CD8-positive, alpha-beta memory T cell (primary cell): Measurements from ENCODE around the gene CCR7. TPM values are rescaled to one million over a fixed set of nuclear protein-coding genes. Genes with fewer than 3 reads are reported as not detected.
A peak's percentile ranks its signal among the peaks of the same experiment; 100 is the strongest.

Experiments used
- CTCF ChIA-PET: fragments of 350-600 bp; sonication (Branson Sonifier 250); formaldehyde crosslinking; loops from one replicate; lab custom pipeline; 2021; ENCODE audit warnings: antibody characterized with exemption; lab: Charles Lee
- POLR2A ChIA-PET: fragments of 350-600 bp; sonication (Branson Sonifier 250); formaldehyde crosslinking; loops from one replicate; lab custom pipeline; 2021; ENCODE audit warnings: antibody characterized with exemption; lab: Charles Lee
- DNase-seq, 5 donors: peaks; one replicate each; pipeline versions ENCODE4 v3.0.0 to v3.0.0-alpha.2; 2020 to 2022; ENCODE audit warnings: mixed read lengths in 1 of 5
- H3K27ac ChIP-seq: one replicate; pipeline ENCODE4 v1.7.0; 2013; ENCODE audit warnings: low read depth, mild to moderate bottlenecking, low read length, moderate library complexity
- H3K27me3 ChIP-seq: 2 replicates; pipeline ENCODE4 v1.7.0; 2013; ENCODE audit warnings: low read length, mild to moderate bottlenecking; ENCODE audit not compliant: insufficient read depth, poor library complexity, severe bottlenecking
- H3K36me3 ChIP-seq: 2 replicates; pipeline ENCODE4 v1.7.0; 2013; ENCODE audit warnings: mild to moderate bottlenecking, low read length, moderate library complexity; ENCODE audit not compliant: insufficient read depth
- H3K4me1 ChIP-seq: 2 replicates; pipeline ENCODE4 v1.7.0; 2013; ENCODE audit warnings: mild to moderate bottlenecking, low read length, moderate library complexity; ENCODE audit not compliant: insufficient read depth
- H3K4me3 ChIP-seq: 2 replicates; pipeline ENCODE4 v1.7.0; 2013; ENCODE audit warnings: mild to moderate bottlenecking, low read length
- H3K9me3 ChIP-seq: 2 replicates; pipeline ENCODE4 v1.7.0; 2013; ENCODE audit warnings: mild to moderate bottlenecking, low read length
- H3K27ac Mint-ChIP-seq, 8 donors: one replicate each; pipeline ENCODE4 v1.8.0; 2020 to 2021; ENCODE audit warnings: mixed read lengths in 8 of 8, mild to moderate bottlenecking in 6 of 8, inconsistent platforms in 3 of 8, moderate library complexity in 3 of 8
- H3K27me3 Mint-ChIP-seq, 2 donors: one replicate each; pipeline ENCODE4 v1.8.0; 2020 to 2021; ENCODE audit warnings: mixed read lengths in 2 of 2, mild to moderate bottlenecking in 1 of 2, moderate library complexity in 1 of 2
- H3K36me3 Mint-ChIP-seq, 3 donors: one replicate each; pipeline ENCODE4 v1.8.0; 2020 to 2021; ENCODE audit warnings: mixed read lengths in 3 of 3, inconsistent platforms in 1 of 3, mild to moderate bottlenecking in 1 of 3
- H3K4me1 Mint-ChIP-seq, 3 donors: one replicate each; pipeline ENCODE4 v1.8.0; 2020 to 2021; ENCODE audit warnings: mixed read lengths in 3 of 3, inconsistent platforms in 1 of 3, mild to moderate bottlenecking in 1 of 3
- H3K4me3 Mint-ChIP-seq, 7 donors: one replicate each; pipeline ENCODE4 v1.8.0; 2020 to 2021; ENCODE audit warnings: mixed read lengths in 7 of 7, mild to moderate bottlenecking in 6 of 7, moderate library complexity in 4 of 7, inconsistent platforms in 2 of 7
- H3K9me3 Mint-ChIP-seq, 5 donors: one replicate each; pipeline ENCODE4 v1.8.0; 2020 to 2022; ENCODE audit warnings: mixed read lengths in 5 of 5, mild to moderate bottlenecking in 3 of 5, moderate library complexity in 2 of 5, inconsistent platforms in 1 of 5
- polyA plus RNA-seq: library from polyadenylated mRNA; unstranded; fragments of 300-500 nt; fragmentation: Illumina TruSeq; gene quantifications from one replicate; pipeline ENCODE4 v1.2.3, GENCODE V29; 2021
- total RNA-seq, 2 experiments: library from RNA; stranded (reverse); gene quantifications; one replicate each; pipeline ENCODE4 v1.2.3, GENCODE V29; 2021

The CCR7 gene
- total and polyA plus RNA-seq, 3 experiments from 2014 or later, result 152 to 286 (median 154) TPM

GRCh38 chr17:40608061-40608581, 42.8 kb upstream of the CCR7 start:
- no peaks in the 10 kb centered on the region for H3K27me3 ChIP-seq
- ChIA-PET POLR2A (interaction anchor here (0.7 to 1.3 kb wide), 2 partner anchors 40 to 47 kb away, joined by 3 to 6 read pairs; partner anchors contain the start of gene SMARCE1), CTCF (interaction anchor here (1.1 to 1.5 kb wide), 5 partner anchors 11 to 75 kb away, joined by 3 to 8 read pairs (median 3); no protein-coding TSS in a partner anchor)
- H3K4me3 Mint-ChIP-seq, result peak overlapping the region; percentile 68 to 87 (median 81)
- peak overlapping the region; percentile 48 for H3K4me3 ChIP-seq
- peak in 4 of 5 donors; percentile 27 to 88 (median 80) for DNase-seq
- H3K36me3 ChIP-seq, result no peaks in the 10 kb centered on the region
- peak overlapping the region; percentile 97 to 100 (median 100) for H3K27ac Mint-ChIP-seq
- peaks cover 78 to 99% (median 99%) of the 10 kb centered on the region in 3 donors for H3K4me1 Mint-ChIP-seq
- no peaks in the 10 kb centered on the region for H3K9me3 ChIP-seq
- H3K9me3 Mint-ChIP-seq, result no peaks in the 10 kb centered on the region
- peaks cover 0 to 2% of the 10 kb centered on the region in 2 donors for H3K27me3 Mint-ChIP-seq
- H3K36me3 Mint-ChIP-seq, result no peaks in the 10 kb centered on the region
- peaks cover 99% of the 10 kb centered on the region for H3K4me1 ChIP-seq
- peak overlapping the region; percentile 95 for H3K27ac ChIP-seq

GRCh38 chr17:40607641-40608040, 42.4 kb upstream of the CCR7 start:
- ChIA-PET POLR2A (interaction anchor here (0.7 to 1.3 kb wide), 3 partner anchors 8 to 47 kb away, joined by 3 to 6 read pairs (median 4); partner anchors contain the start of gene SMARCE1), CTCF (interaction anchor here (1.1 to 1.5 kb wide), 5 partner anchors 12 to 74 kb away, joined by 3 to 8 read pairs (median 3); no protein-coding TSS in a partner anchor)
- Histone ChIP-seq H3K27ac (peak overlapping the region; percentile 95), H3K9me3 (no peaks in the 10 kb centered on the region), H3K4me3 (peak overlapping the region; percentile 48), H3K36me3 (no peaks in the 10 kb centered on the region), H3K27me3 (no peaks in the 10 kb centered on the region), H3K4me1 (peaks cover 99% of the 10 kb centered on the region)
- H3K4me1 Mint-ChIP-seq, result peaks cover 78 to 99% (median 99%) of the 10 kb centered on the region in 3 donors
- no peaks in the 10 kb centered on the region for H3K9me3 Mint-ChIP-seq
- H3K36me3 Mint-ChIP-seq, result no peaks in the 10 kb centered on the region
- peaks cover 0 to 4% of the 10 kb centered on the region in 2 donors for H3K27me3 Mint-ChIP-seq
- DNase-seq, result peak in 4 of 5 donors; percentile 32 to 81 (median 70)
- H3K4me3 Mint-ChIP-seq, result peak overlapping the region; percentile 68 to 87 (median 81)
- H3K27ac Mint-ChIP-seq, result peak overlapping the region; percentile 97 to 100 (median 100)

- H3K4me3 Mint-ChIP-seq, result peak overlapping the region in 5 of 7 donors; percentile 74 to 87 (median 81)
- H3K27ac Mint-ChIP-seq, result peak overlapping the region; percentile 97 to 100 (median 100)
- DNase-seq, result no peak
- Histone ChIP-seq H3K36me3 (no peaks in the 10 kb centered on the region), H3K4me3 (peak overlapping the region; percentile 1), H3K27ac (peak overlapping the region; percentile 95), H3K4me1 (peaks cover 100% of the 10 kb centered on the region), H3K27me3 (no peaks in the 10 kb centered on the region), H3K9me3 (no peaks in the 10 kb centered on the region)
- POLR2A ChIA-PET, result interaction anchor here (0.9 to 1.3 kb wide), 2 partner anchors 9 to 46 kb away, joined by 4 to 6 read pairs; no protein-coding TSS in a partner anchor
- H3K9me3 Mint-ChIP-seq, result no peaks in the 10 kb centered on the region
- H3K4me1 Mint-ChIP-seq, result peaks cover 78 to 99% (median 99%) of the 10 kb centered on the region in 3 donors
- no peaks in the 10 kb centered on the region for H3K36me3 Mint-ChIP-seq
- CTCF ChIA-PET, result interaction anchor here (1.3 to 5.0 kb wide), 4 partner anchors 14 to 73 kb away, joined by 3 to 42 read pairs (median 6); partner anchors contain the start of gene CCR7
- H3K27me3 Mint-ChIP-seq, result peaks cover 0 to 4% of the 10 kb centered on the region in 2 donors
Observed at GRCh38 chr17:40606548-40607353, 41.5 kb upstream of the CCR7 start.

GRCh38 chr17:40605306-40605705, 40.0 kb upstream of the CCR7 start:
- peak in 3 of 5 donors; percentile 45 to 80 (median 72) for DNase-seq
- peak overlapping the region; percentile 94 to 100 (median 97) for H3K27ac Mint-ChIP-seq
- H3K27ac ChIP-seq, result no peak overlapping the region
- H3K9me3 ChIP-seq, result no peaks in the 10 kb centered on the region
- POLR2A ChIA-PET, result interaction anchor here (0.6 to 1.3 kb wide), 3 partner anchors 41 to 49 kb away, joined by 3 to 5 read pairs (median 3); no protein-coding TSS in a partner anchor
- H3K4me3 ChIP-seq, result peak overlapping the region; percentile 2
- peaks cover 0 to 4% of the 10 kb centered on the region in 2 donors for H3K27me3 Mint-ChIP-seq
- H3K27me3 ChIP-seq, result no peaks in the 10 kb centered on the region
- no peaks in the 10 kb centered on the region for H3K36me3 Mint-ChIP-seq
- peak overlapping the region; percentile 57 to 74 (median 66) for H3K4me3 Mint-ChIP-seq
- peaks cover 85 to 99% (median 99%) of the 10 kb centered on the region in 3 donors for H3K4me1 Mint-ChIP-seq
- H3K4me1 ChIP-seq, result peaks cover 100% of the 10 kb centered on the region
- H3K9me3 Mint-ChIP-seq, result no peaks in the 10 kb centered on the region
- CTCF ChIA-PET, result interaction anchor here (0.7 to 5.0 kb wide), 4 partner anchors 10 to 43 kb away, joined by 3 to 42 read pairs (median 4); partner anchors contain the start of gene CCR7
- H3K36me3 ChIP-seq, result no peaks in the 10 kb centered on the region

GRCh38 chr17:40604327-40605080, 39.2 kb upstream of the CCR7 start:
- CTCF ChIA-PET, result interaction anchor here (1.0 to 5.0 kb wide), 6 partner anchors 11 to 1063 kb away, joined by 3 to 42 read pairs (median 4); partner anchors contain the start of gene CCR7

GRCh38 chr17:40602445-40603443, 37.5 kb upstream of the CCR7 start:
- Mint-ChIP-seq H3K27ac (peak overlapping the region; percentile 96 to 100 (median 97)), H3K36me3 (peaks cover 0 to 6% (median 0%) of the 10 kb centered on the region in 3 donors), H3K4me3 (peak overlapping the region; percentile 7 to 83 (median 73)), H3K4me1 (peaks cover 84 to 99% (median 99%) of the 10 kb centered on the region in 3 donors), H3K27me3 (peaks cover 0 to 4% of the 10 kb centered on the region in 2 donors), H3K9me3 (no peaks in the 10 kb centered on the region)
- H3K36me3 ChIP-seq, result no peaks in the 10 kb centered on the region
- H3K4me1 ChIP-seq, result peaks cover 100% of the 10 kb centered on the region
- H3K27ac ChIP-seq, result peak overlapping the region; percentile 41
- CTCF ChIA-PET, result interaction anchor here (0.5 to 5.0 kb wide), 7 partner anchors 13 to 1626 kb away, joined by 3 to 42 read pairs (median 4); partner anchors contain the start of gene CCR7
- peak in 3 of 5 donors; percentile 65 to 91 (median 68) for DNase-seq
- no peaks in the 10 kb centered on the region for H3K27me3 ChIP-seq
- POLR2A ChIA-PET, result interaction anchor here (0.7 to 2.0 kb wide), 7 partner anchors 9 to 241 kb away, joined by 3 to 12 read pairs (median 3); no protein-coding TSS in a partner anchor
- H3K9me3 ChIP-seq, result no peaks in the 10 kb centered on the region
- H3K4me3 ChIP-seq, result peak overlapping the region; percentile 39

More at GRCh38 chr17:40604327-40605080, 39.2 kb upstream of the CCR7 start:
- Mint-ChIP-seq H3K36me3 (no peaks in the 10 kb centered on the region), H3K9me3 (no peaks in the 10 kb centered on the region), H3K4me3 (peak overlapping the region in 6 of 7 donors; percentile 57 to 74 (median 66)), H3K4me1 (peaks cover 84 to 99% (median 99%) of the 10 kb centered on the region in 3 donors), H3K27me3 (peaks cover 0 to 4% of the 10 kb centered on the region in 2 donors), H3K27ac (peak overlapping the region; percentile 94 to 100 (median 97))
- H3K4me3 ChIP-seq, result peak overlapping the region; percentile 2
- H3K9me3 ChIP-seq, result no peaks in the 10 kb centered on the region
- no peak for DNase-seq
- no peak overlapping the region for H3K27ac ChIP-seq
- no peaks in the 10 kb centered on the region for H3K36me3 ChIP-seq
- POLR2A ChIA-PET, result interaction anchor here (1.3 to 1.5 kb wide), 3 partner anchors 8 to 42 kb away, joined by 3 to 5 read pairs (median 3); no protein-coding TSS in a partner anchor
- no peaks in the 10 kb centered on the region for H3K27me3 ChIP-seq
- peaks cover 100% of the 10 kb centered on the region for H3K4me1 ChIP-seq
